Measurements from ENCODE around the gene MAP2K5. TPM values are rescaled to one million over a fixed set of nuclear protein-coding genes. Genes with fewer than 3 reads are reported as not detected.

Gene MAP2K5
- total and polyA plus RNA-seq, 9 of the 15 experiments (the other 6 are each of a cell fraction or from before 2014, with no cell fraction given) = 0.41 to 16.5 (median 7.5) TPM

DNA sequence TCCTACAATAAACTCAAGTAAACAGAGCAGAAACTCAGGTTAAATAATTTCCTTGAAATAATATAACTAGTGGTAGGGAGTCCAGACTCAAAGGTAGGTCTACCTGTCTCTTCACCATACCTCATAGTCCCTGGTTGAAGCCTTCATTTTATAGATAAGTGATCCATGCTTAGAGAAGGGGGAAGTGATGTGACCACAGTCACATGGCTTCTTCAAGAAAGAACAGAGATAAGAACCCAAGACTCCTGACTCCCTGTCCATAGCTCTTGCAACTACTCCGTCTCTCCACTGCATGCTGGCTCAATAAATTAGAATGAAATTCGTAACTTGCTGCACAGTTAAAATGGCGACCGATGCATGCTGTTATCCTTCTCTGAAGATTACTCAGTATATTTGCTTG is 32.6 kb upstream of the MAP2K5 start (continued):
- no peak for TF ChIP-seq ARID3A (IDR thresholded peaks at IDR 0.05; ENCODE audit: borderline replicate concordance, low read depth, low read length)

DNA sequence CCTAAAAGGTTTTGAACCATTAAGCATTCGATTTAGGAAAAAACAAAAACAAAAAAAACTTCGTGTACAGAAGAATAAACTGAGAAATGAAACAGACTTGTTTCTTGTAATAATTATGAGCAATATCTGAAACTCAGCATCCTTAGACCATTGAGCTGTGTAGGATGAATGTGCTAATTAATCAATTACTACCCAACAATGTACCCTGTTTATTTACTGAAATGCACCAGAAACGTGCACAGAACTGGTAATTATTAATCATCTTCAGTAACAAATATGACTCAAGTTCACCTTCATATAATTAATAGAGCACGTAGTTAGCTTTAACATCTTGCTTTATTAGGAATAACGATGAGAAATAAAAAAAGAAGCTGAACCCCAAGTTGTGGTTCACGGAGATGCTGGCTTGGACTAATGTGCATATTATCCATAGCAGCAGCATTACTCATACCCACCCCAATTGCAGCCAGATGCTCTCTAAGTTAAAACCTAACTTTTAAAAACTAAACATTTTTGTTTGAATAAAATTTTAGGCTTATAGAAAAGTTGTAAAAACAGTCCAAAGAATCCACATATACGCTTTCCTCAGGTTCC is 31.8 kb upstream of the MAP2K5 start:
- ChIA-PET POLR2A (interaction anchor here (0.6 to 1.6 kb wide), 4 partner anchors 9 to 257 kb away, joined by 3 to 5 read pairs (median 4); partner anchors contain the start of gene C15orf61), CTCF (ENCODE audit: low intra/inter-chr PET ratio) (no interaction called here)
- H3K9me3 ChIP-seq (replicated peaks; ENCODE audit: control insufficient read depth, insufficient read depth, low read depth, low read length) = no peaks in the 10 kb centered on the region
- no peak overlapping the region for H3K9ac ChIP-seq (ENCODE audit: insufficient read depth in 1 of 2, low read depth in 2 of 2, low read length in 2 of 2)
- H3K27me3 ChIP-seq (ENCODE audit: control insufficient read depth in 2 of 2, insufficient read depth in 2 of 2, low read length in 2 of 2) = no peaks in the 10 kb centered on the region
- no peak overlapping the region for H3K27ac ChIP-seq (ENCODE audit: extremely low read depth, low read depth, low read length)
- 0 out of 2 replicates have a peak overlapping the region, but pooled peaks have one; percentile 66 for H2AFZ ChIP-seq (ENCODE audit: low read depth, low read length)
- no peaks in the 10 kb centered on the region for H3K79me2 ChIP-seq (ENCODE audit: control insufficient read depth, insufficient read depth, low read length)
- H3K4me2 ChIP-seq (ENCODE audit: insufficient read depth, low read length) = no peak overlapping the region
- no peaks in the 10 kb centered on the region for H3K9me1 ChIP-seq (ENCODE audit: control insufficient read depth, insufficient read depth, low read length)
- in situ Hi-C loops (cut with MboI) (no loop called here), intact Hi-C loops (cut with micrococcal nuclease) (no loop called here)
- DNase-seq (ENCODE audit: extremely low read depth in 1 of 4, low spot score in 3 of 4) = no peak
- no peaks in the 10 kb centered on the region for H3K36me3 ChIP-seq (ENCODE audit: control insufficient read depth, insufficient read depth, low read length)
- H4K20me1 ChIP-seq (replicated peaks; ENCODE audit: control insufficient read depth, insufficient read depth, low read length) = no peaks in the 10 kb centered on the region
- BruUV-seq (replicated peaks) = no TSS peak
- H3K4me3 ChIP-seq = no peak overlapping the region
- 66% methylated on average over 7 of the region's 7 CpGs for WGBS (ENCODE audit: insufficient coverage, low coverage, missing lambda C conversion rate)
- peaks cover 3 to 10% of the 10 kb centered on the region in 2 experiments; a peak in 2 of 5 replicates for H3K4me1 ChIP-seq (replicated peaks in 1 of 2; ENCODE audit: control insufficient read depth in 2 of 2, insufficient read depth in 2 of 2, low read length in 2 of 2)
- ATAC-seq = no peak
- FAIRE-seq = no peak
- no peak for TF ChIP-seq ZNF436 (CRISPR knock-in tag; IDR thresholded peaks at IDR 0.05)
- no peak for TF ChIP-seq HNRNPK (IDR thresholded peaks at IDR 0.05; ENCODE audit: low read depth, low read length, poor library complexity, severe bottlenecking)
- TF ChIP-seq RB1 (IDR thresholded peaks at IDR 0.05; ENCODE audit: low read depth) = no peak
- TF ChIP-seq PBX2 (CRISPR knock-in tag; IDR thresholded peaks at IDR 0.05; ENCODE audit: low read depth) = no peak
- TF ChIP-seq PBX2 (tag; conservative IDR thresholded peaks at IDR 0.05; ENCODE audit: low read depth) = no peak
- no peak for TF ChIP-seq BDP1 (IDR thresholded peaks at IDR 0.05; ENCODE audit: insufficient read depth, insufficient read length)
- TF ChIP-seq PTBP1 (IDR thresholded peaks at IDR 0.05; ENCODE audit: low read depth, low read length) = no peak
- no peak for TF ChIP-seq SRSF3 (IDR thresholded peaks at IDR 0.05; ENCODE audit: insufficient read depth, low read length)
- TF ChIP-seq ESRRA (IDR thresholded peaks at IDR 0.05; ENCODE audit: borderline replicate concordance, low read depth) = no peak
- no peak for TF ChIP-seq CSDE1 (IDR thresholded peaks at IDR 0.05)
- no peak for TF ChIP-seq ZNF584 (CRISPR knock-in tag; IDR thresholded peaks at IDR 0.05; ENCODE audit: low read depth)
- TF ChIP-seq, protein P1, sequence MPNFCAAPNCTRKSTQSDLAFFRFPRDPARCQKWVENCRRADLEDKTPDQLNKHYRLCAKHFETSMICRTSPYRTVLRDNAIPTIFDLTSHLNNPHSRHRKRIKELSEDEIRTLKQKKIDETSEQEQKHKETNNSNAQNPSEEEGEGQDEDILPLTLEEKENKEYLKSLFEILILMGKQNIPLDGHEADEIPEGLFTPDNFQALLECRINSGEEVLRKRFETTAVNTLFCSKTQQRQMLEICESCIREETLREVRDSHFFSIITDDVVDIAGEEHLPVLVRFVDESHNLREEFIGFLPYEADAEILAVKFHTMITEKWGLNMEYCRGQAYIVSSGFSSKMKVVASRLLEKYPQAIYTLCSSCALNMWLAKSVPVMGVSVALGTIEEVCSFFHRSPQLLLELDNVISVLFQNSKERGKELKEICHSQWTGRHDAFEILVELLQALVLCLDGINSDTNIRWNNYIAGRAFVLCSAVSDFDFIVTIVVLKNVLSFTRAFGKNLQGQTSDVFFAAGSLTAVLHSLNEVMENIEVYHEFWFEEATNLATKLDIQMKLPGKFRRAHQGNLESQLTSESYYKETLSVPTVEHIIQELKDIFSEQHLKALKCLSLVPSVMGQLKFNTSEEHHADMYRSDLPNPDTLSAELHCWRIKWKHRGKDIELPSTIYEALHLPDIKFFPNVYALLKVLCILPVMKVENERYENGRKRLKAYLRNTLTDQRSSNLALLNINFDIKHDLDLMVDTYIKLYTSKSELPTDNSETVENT (CRISPR knock-in tag; IDR thresholded peaks at IDR 0.05) = no peak
- TF ChIP-seq HMGN3 (IDR thresholded peaks at IDR 0.05; ENCODE audit: borderline replicate concordance, extremely low read depth, insufficient read length, low read depth, low read length) = no peak
